GM21381 (cell line): ENCODE measurements around the gene TMEM255A.

ENCODE experiments used
- ATAC-seq: cut with Tn5 transposase; IDR thresholded peaks from one replicate; pipeline ENCODE4 v1.9.1; 2021; ENCODE audit warnings: mild to moderate bottlenecking, moderate library complexity; ENCODE audit not compliant: unreplicated experiment

TMEM255A gene

GRCh38 chrX:120213438-120214265 lies 97.6 kb downstream of the TMEM255A start:
- ATAC-seq = no peak
